HG02852 (cell line): ENCODE data around the gene FOLH1.
"Not testable (repeated sequence)": the region's sequence is repeated elsewhere in the genome, so short reads cannot be mapped to it uniquely, and the experiment has no call there.

Source experiments
- ATAC-seq: cut with Tn5 transposase; IDR thresholded peaks from one replicate; pipeline ENCODE4 v1.9.1; 2021; ENCODE audit warnings: mild to moderate bottlenecking, moderate library complexity; ENCODE audit not compliant: unreplicated experiment

The FOLH1 gene

DNA sequence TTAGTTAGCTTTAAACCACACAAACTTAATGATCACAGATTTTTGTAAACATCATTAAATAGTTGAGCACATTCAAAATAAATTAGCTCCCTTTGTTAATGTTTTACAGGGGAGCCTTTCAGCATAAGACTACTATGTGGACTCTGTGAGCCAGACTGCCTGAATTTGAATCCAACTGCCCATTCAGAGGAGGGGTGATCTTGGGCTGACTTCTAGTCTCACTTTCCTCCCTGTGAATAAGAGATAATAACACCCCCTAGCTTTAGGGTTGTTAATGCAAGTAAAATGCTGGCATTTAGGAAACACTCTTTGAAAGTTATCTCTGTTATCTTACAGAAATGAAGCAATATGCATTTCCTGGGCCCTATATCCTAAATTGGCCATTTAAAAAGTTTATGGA is 23.6 kb downstream of the FOLH1 start:
- ATAC-seq: not testable (repeated sequence)

- ATAC-seq: not testable (repeated sequence)
Observed at GRCh38 chr11:49177936-49178335, 30.5 kb downstream of the FOLH1 start.

DNA sequence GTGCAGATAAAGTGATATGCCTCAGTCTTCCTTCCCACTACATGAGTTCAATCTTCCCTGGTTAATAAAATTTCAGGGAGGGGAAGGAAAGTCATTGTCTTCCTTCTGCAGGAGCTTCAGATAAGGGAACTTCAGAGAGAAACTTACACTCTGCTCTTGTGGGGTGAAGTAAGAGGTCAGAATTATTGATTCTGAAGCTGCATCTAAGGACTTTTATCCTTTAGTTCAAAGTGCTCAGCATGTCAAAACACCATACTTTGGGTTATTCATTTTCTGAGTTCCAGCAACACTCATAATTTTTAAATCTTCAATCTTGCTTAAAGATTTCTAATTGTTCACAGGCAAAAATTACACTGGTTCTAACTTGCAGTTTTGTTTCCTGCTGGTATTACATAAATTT is 33.0 kb downstream of the FOLH1 start:
- not testable (repeated sequence) for ATAC-seq

DNA sequence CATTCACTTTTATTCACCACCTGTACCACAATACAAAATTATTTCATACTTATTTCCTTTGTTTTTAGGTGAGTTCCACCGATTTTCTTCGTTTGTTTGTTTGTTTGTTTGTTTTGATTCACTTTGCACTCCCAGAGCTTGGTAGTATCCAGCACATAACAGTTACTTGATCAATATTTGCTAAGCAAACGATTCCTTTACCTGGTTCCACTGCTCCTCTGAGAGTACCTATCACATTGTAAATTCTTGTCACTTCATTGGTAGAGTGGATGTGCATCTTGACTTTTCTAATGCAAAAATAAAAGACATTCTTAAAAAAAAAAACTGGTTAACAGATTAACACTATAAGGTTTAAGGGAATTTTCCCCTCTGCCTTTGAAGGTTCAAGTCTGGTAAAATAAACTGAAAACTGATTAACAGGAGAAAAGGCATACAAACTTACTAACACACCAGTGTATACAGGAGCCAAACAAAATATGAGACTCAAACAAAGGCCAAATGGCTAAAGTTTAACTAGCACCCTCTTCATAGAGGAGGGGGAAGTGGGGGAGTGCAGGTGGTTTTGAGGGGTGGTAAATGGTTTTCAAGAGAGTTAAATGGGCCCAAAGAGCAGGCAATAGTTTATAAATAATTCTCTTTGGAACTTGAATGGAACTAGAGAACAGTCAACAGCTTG is 33.6 kb downstream of the FOLH1 start:
- not testable (repeated sequence) for ATAC-seq

DNA sequence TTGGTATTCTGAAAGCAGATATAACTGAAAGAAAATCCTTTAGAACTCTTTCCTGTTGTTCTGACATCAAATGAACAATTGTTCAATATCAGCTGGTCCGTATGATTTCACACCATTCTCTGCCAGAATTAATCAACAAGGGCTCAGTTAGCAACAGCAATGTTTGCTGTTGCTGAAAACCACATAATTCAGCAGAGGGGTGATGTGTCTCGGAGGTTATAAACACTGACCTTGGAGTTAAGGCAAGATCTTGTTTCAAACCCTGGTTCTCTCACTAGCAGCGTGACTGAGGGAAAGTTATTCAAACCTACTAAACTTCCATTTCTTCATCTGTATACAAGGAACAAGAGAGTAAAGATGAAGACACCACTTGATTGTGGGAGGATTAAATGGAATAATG is 36.8 kb downstream of the FOLH1 start:
- not testable (repeated sequence) for ATAC-seq

- not testable (repeated sequence) for ATAC-seq
Observed at GRCh38 chr11:49169579-49169978, 38.8 kb downstream of the FOLH1 start.

GRCh38 chr11:49168992-49169391 is 39.4 kb downstream of the FOLH1 start:
- not testable (repeated sequence) for ATAC-seq

- ATAC-seq: no peak
Observed at GRCh38 chr11:49151211-49151610, 57.2 kb downstream of the FOLH1 start.

GRCh38 chr11:49102356-49102755 is 106.0 kb downstream of the FOLH1 start:
- ATAC-seq: not testable (repeated sequence)
